ENCODE results near the gene CD1D. TPM values are rescaled to one million over a fixed set of nuclear protein-coding genes. Genes with fewer than 3 reads are reported as not detected.
"Not testable (repeated sequence)": the region's sequence is repeated elsewhere in the genome, so short reads cannot be mapped to it uniquely, and the experiment has no call there.

The CD1D gene
- total RNA-seq, 1 donor from 2014 or later, result 4.6 TPM

- DNase-seq (no peak), ATAC-seq (no peak)
- Histone ChIP-seq H3K27me3 (ENCODE audit: low read depth) (peaks cover 4% of the 10 kb centered on the region), H3K9me3 (no peaks in the 10 kb centered on the region), H3K27ac (no peak overlapping the region), H3K4me1 (peaks cover 8% of the 10 kb centered on the region), H3K4me3 (no peak overlapping the region), H3K36me3 (no peaks in the 10 kb centered on the region)
- TF ChIP-seq, protein P1, sequence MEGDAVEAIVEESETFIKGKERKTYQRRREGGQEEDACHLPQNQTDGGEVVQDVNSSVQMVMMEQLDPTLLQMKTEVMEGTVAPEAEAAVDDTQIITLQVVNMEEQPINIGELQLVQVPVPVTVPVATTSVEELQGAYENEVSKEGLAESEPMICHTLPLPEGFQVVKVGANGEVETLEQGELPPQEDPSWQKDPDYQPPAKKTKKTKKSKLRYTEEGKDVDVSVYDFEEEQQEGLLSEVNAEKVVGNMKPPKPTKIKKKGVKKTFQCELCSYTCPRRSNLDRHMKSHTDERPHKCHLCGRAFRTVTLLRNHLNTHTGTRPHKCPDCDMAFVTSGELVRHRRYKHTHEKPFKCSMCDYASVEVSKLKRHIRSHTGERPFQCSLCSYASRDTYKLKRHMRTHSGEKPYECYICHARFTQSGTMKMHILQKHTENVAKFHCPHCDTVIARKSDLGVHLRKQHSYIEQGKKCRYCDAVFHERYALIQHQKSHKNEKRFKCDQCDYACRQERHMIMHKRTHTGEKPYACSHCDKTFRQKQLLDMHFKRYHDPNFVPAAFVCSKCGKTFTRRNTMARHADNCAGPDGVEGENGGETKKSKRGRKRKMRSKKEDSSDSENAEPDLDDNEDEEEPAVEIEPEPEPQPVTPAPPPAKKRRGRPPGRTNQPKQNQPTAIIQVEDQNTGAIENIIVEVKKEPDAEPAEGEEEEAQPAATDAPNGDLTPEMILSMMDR (IDR thresholded peaks at IDR 0.05), result no peak
- intact Hi-C loops (cut with DNase I), result no loop called here
Measured at GRCh38 chr1:158155673-158156072, 25.0 kb upstream of the CD1D start.

DNA sequence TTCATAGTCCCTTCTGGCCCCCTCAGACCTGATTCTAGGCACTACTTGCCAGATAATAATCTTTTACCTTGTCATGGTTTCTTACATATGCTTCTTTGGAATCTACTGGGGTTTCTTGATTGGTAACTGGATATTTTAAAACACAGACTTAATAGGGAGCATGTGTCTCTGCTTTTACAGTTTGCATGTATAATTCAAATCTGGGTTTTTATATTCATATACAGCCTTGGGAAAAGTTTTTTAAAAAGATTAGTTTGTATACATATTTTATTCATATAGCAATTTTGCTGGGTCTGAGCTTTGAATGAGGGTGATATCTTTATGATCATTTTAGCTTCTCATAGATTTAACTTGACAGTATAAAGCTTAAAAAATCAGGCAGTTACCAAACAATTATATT is 21.1 kb upstream of the CD1D start:
- H3K36me3 ChIP-seq, result no peaks in the 10 kb centered on the region
- TF ChIP-seq, protein P1 (IDR thresholded peaks at IDR 0.05), result no peak
- peaks cover 4% of the 10 kb centered on the region for H3K27me3 ChIP-seq (ENCODE audit: low read depth)
- no peaks in the 10 kb centered on the region for H3K9me3 ChIP-seq
- ATAC-seq (no peak), DNase-seq (no peak)
- no peak overlapping the region for H3K27ac ChIP-seq
- H3K4me3 ChIP-seq, result no peak overlapping the region
- H3K4me1 ChIP-seq, result peaks cover 2% of the 10 kb centered on the region
- intact Hi-C loops (cut with DNase I), result no loop called here

DNA sequence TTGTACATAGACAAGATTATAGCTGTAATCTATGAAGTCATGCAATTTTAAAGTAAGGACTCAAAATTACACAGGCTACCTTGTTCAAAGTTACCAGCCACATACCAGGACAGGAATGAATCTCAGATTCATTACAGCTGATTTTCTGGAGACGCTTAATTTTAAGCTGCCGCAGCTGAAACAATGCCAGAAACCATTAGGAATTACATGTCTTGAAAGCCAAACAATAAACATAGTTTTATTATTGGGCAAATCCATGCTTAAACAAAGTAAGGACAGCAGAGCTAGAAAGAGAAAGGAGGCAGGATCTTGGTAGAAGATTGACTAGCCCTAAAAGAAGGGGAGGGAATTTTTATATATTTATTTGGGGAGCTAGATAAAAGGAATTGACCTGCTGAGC is 19.2 kb upstream of the CD1D start:
- Histone ChIP-seq H3K4me1 (no peaks in the 10 kb centered on the region), H3K9me3 (no peaks in the 10 kb centered on the region), H3K27me3 (ENCODE audit: low read depth) (peaks cover 8% of the 10 kb centered on the region), H3K4me3 (no peak overlapping the region), H3K36me3 (no peaks in the 10 kb centered on the region), H3K27ac (no peak overlapping the region)
- ATAC-seq (no peak), DNase-seq (no peak)
- intact Hi-C loops (cut with DNase I), result no loop called here
- TF ChIP-seq, protein P1 (IDR thresholded peaks at IDR 0.05), result no peak

DNA sequence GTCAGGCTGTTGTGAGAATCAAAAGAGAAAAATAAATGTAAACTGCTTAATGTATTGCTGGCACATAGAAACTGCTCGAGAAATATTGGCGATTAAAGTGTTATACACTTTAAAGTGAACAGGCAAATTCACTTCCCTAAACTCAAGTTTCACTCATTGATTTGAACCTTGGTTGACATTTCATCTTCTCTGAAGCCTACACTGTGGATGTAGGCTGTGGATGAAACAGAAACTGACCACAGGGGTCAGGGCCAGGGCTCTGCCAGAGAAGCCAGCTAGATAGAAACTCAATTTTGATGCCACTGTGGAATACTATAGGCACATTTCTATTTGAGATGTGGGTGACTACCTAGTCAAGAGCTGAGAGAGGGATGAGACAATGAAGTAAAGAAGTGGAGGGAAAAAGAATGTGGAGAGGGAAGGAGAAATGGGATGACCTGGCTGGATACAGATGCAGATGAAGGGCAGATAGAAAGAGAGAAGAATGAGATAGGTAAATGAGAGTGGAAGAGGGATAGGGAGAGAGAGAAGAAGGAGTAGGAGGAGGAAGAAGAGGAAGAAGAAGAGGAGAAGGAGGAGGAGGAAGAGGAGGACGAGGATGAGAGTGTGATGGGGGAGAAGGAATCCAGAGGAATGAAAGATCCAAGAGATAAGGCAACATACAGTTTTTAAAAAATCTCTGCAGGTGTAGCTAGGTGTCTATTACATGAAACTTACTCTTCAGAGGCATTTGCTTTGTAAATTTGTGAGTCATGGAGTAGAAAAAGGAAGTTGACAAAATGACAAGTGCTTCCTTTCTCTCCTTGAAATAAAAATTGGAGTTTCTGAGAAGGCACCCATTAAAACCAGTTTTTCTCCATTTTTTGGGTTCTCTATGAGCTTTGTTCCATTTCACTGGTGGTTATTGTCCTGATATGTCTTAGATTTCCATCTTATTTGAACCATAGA is 17.4 kb upstream of the CD1D start:
- DNase-seq, result no peak
- Histone ChIP-seq H3K27ac (no peak overlapping the region), H3K4me3 (no peak overlapping the region), H3K9me3 (no peaks in the 10 kb centered on the region), H3K36me3 (no peaks in the 10 kb centered on the region), H3K27me3 (ENCODE audit: low read depth) (peaks cover 11% of the 10 kb centered on the region), H3K4me1 (no peaks in the 10 kb centered on the region)
- intact Hi-C loops (cut with DNase I), result no loop called here
- TF ChIP-seq, protein P1 (IDR thresholded peaks at IDR 0.05), result no peak
- peak; percentile 46 to 74 for ATAC-seq

DNA sequence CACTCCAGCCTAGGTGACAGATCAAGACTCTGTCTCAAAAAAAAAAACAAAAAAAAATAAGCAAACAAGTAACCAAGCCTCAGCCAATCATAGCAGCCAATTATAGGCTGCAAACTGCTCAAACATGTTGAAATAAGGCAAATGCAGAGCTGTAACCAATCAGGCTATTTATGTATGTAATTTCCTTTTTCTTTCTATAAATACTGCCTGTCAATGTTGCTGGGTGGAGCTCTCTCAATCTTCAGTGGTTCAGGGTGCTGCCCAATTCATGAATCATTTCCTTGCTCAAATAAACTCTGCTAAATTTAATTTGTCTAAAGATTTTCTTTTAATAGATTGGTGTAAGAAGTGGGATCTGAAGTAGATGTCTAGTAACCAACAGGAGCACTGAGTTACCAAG is 11.6 kb upstream of the CD1D start:
- Histone ChIP-seq H3K27me3 (ENCODE audit: low read depth) (peaks cover 7% of the 10 kb centered on the region), H3K9me3 (no peaks in the 10 kb centered on the region), H3K27ac (no peak overlapping the region), H3K4me1 (no peaks in the 10 kb centered on the region), H3K4me3 (no peak overlapping the region), H3K36me3 (no peaks in the 10 kb centered on the region)
- intact Hi-C loops (cut with DNase I), result no loop called here
- DNase-seq (no peak), ATAC-seq (no peak)
- TF ChIP-seq, protein P1 (IDR thresholded peaks at IDR 0.05), result no peak

DNA sequence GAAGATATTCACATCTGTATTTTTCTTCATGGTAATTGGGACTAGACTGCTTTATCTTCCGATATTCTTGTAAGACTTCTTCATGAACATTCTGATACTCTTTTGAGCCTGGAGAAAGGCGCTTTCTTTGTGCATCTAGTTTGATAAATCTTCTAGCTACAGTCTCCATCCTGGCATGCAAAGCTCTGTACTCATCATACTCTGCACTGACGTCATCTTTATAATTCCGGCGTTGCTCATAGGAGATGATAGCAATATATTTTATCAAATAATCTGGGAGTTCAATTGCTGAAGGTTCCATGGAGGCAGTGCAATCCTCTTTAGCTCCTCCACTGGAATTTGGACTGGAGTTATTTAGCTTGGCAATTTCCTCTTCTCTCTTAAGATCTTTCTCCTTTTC is 4.8 kb upstream of the CD1D start:
- peaks cover 24% of the 10 kb centered on the region for H3K4me1 ChIP-seq
- H3K27ac ChIP-seq; H3K36me3 ChIP-seq; intact Hi-C loops (cut with DNase I); ATAC-seq; H3K9me3 ChIP-seq; H3K4me3 ChIP-seq; DNase-seq; H3K27me3 ChIP-seq (ENCODE audit: low read depth): not testable (repeated sequence)

Measured in lower lobe of right lung (tissue), 2 donors.